ENCODE data around the gene SLC38A2.

DNA sequence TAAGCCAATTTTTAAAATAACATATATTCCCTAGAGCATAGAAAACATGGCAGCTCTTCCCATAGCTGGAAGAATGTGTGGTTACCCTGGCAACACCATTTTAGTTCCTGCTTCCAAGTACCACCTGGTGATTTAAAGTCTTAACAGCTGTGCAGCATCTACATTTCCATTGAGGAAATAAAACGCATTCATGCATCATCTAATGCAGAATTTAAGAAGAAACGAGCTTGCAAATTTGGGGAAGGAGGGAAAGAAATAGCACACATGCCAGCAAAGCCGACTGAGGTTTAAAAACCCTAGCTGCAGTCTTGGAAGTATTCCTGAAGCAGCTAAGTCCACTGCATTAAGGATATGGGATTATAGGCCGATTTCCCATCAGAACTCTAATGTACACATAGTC lies 22.8 kb upstream of the SLC38A2 start:
- TF ChIP-seq ZBTB21 (CRISPR knock-in tag; IDR thresholded peaks at IDR 0.05; ENCODE audit: borderline replicate concordance) (no peak), EMX1 (CRISPR knock-in tag; IDR thresholded peaks at IDR 0.05) (no peak), CREM (CRISPR knock-in tag; IDR thresholded peaks at IDR 0.05) (no peak), ZNF138 (CRISPR knock-in tag; conservative IDR thresholded peaks at IDR 0.05) (no peak), PRRX2 (CRISPR knock-in tag; IDR thresholded peaks at IDR 0.05) (no peak), ESRRA (CRISPR knock-in tag; IDR thresholded peaks at IDR 0.05; ENCODE audit: borderline replicate concordance) (no peak), CREB1 (CRISPR knock-in tag; IDR thresholded peaks at IDR 0.05) (no peak), ETV6 (CRISPR knock-in tag; IDR thresholded peaks at IDR 0.05) (no peak), FOXK1 (CRISPR knock-in tag; IDR thresholded peaks at IDR 0.05) (no peak), JUN (CRISPR knock-in tag; IDR thresholded peaks at IDR 0.05) (no peak)
- TF ChIP-seq, protein P1, sequence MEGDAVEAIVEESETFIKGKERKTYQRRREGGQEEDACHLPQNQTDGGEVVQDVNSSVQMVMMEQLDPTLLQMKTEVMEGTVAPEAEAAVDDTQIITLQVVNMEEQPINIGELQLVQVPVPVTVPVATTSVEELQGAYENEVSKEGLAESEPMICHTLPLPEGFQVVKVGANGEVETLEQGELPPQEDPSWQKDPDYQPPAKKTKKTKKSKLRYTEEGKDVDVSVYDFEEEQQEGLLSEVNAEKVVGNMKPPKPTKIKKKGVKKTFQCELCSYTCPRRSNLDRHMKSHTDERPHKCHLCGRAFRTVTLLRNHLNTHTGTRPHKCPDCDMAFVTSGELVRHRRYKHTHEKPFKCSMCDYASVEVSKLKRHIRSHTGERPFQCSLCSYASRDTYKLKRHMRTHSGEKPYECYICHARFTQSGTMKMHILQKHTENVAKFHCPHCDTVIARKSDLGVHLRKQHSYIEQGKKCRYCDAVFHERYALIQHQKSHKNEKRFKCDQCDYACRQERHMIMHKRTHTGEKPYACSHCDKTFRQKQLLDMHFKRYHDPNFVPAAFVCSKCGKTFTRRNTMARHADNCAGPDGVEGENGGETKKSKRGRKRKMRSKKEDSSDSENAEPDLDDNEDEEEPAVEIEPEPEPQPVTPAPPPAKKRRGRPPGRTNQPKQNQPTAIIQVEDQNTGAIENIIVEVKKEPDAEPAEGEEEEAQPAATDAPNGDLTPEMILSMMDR (IDR thresholded peaks at IDR 0.05), result no peak
- TF ChIP-seq, protein P2, sequence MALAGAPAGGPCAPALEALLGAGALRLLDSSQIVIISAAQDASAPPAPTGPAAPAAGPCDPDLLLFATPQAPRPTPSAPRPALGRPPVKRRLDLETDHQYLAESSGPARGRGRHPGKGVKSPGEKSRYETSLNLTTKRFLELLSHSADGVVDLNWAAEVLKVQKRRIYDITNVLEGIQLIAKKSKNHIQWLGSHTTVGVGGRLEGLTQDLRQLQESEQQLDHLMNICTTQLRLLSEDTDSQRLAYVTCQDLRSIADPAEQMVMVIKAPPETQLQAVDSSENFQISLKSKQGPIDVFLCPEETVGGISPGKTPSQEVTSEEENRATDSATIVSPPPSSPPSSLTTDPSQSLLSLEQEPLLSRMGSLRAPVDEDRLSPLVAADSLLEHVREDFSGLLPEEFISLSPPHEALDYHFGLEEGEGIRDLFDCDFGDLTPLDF (CRISPR knock-in tag; IDR thresholded peaks at IDR 0.05), result no peak
- TF ChIP-seq, protein P3, sequence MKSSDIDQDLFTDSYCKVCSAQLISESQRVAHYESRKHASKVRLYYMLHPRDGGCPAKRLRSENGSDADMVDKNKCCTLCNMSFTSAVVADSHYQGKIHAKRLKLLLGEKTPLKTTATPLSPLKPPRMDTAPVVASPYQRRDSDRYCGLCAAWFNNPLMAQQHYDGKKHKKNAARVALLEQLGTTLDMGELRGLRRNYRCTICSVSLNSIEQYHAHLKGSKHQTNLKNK (CRISPR knock-in tag; IDR thresholded peaks at IDR 0.05), result no peak
